ENCODE data around the gene WDR38.

Gene WDR38

DNA sequence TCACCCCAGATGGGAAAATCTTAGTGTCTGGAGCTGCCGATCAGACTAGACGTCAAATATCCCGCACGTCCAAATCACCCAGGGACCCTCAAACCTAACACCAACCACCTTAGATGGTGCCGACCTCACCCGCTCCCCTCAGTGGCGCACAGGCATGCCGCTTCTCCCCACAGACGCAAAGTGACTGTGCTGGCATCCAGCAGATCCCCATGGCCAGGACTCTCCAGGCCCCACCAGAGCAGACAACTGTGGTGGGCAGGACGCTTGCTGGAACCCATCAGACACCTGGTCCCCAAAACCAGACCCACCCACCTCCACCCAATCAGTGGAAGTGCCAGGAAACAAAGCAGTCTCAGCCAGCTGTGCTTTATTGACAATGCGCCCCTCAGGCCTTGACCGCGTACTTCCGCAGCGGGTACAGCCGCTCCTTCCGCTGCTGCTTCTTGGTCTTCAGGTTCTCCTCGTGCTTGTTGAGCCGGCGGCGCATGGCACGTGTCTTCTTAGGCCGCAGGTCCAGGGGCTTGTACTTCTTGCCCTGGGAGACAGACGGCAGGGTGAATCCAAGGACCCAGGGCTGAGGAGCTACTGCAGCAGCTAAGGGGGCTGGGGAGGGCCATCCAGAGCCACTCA, 4.4 kb downstream of the WDR38 start:
- DNase-seq (ENCODE audit: low read depth in 3 of 3, low spot score in 1 of 3): no peak

DNA sequence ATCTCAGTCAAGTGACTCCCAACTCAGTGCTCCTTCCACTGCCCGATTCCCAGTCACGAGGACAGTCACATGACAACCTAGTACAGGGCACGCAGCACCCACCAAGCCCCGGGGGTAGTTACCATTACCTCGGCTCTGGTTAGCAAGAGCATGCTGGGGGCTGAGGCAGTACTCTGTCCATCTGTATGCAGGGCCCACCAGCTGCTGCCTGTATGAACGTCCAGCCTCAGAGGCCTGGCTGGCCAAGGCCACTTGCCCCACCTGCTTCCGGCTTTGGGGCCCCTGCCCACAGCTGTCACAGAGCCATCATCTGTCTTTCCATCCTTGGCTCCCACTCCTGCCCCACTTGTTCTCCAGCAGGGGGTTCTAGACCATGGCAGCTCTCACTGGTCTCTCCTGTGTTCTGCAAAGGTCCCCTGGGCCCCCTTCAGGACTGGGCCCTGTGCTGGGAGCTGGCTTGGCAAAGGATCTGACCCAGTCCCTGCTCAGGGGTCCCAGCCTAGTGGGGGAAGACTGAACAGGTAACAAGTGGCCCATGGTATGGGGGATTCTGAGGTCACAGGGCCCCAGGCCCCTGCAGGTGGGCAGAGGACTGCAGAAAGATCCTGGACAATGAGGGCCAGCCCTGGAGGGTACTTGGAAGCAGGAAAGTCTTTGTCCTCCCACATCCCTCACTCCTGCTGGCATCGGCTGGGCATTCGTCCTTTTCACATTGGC, 5.2 kb downstream of the WDR38 start:
- no peak for DNase-seq (ENCODE audit: low read depth in 3 of 3, low spot score in 1 of 3)

DNA sequence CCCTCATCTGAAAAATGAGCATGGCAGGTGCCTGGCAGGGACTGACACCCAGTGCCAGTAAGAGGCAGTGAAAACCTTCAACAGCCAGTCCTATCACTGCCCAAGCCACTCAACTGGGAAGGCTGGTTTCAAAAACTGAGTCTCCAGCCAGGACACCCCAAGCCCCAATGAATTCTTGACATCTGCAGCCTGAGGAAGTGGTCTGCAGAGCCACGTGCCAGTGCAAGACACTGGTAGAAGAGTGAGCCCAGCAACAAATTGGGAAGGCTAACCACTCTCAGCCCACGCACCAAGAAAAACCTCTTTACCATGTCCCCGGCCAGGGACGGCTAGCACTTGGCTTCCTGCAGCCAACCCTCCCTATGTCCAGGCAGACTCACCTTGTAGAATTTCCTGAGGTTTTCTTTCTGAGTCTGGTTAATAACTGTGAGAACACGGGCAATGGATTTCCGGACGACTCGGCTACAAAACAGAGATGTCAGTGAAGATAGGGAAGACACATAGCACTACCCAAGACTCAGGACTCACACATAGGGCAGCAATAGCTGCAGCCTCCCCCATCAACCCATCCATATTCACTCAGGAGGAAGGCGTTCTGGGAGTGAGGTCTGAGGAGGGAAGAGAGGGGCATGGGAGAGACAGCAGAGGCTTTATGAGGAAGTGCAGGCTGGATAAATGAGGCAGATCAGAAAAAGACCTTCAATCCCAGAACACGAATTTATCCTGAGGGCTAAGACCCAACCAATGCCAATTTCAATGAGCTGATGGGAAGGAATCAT, 6.7 kb downstream of the WDR38 start:
- DNase-seq (ENCODE audit: low read depth in 3 of 3, low spot score in 1 of 3): no peak

DNA sequence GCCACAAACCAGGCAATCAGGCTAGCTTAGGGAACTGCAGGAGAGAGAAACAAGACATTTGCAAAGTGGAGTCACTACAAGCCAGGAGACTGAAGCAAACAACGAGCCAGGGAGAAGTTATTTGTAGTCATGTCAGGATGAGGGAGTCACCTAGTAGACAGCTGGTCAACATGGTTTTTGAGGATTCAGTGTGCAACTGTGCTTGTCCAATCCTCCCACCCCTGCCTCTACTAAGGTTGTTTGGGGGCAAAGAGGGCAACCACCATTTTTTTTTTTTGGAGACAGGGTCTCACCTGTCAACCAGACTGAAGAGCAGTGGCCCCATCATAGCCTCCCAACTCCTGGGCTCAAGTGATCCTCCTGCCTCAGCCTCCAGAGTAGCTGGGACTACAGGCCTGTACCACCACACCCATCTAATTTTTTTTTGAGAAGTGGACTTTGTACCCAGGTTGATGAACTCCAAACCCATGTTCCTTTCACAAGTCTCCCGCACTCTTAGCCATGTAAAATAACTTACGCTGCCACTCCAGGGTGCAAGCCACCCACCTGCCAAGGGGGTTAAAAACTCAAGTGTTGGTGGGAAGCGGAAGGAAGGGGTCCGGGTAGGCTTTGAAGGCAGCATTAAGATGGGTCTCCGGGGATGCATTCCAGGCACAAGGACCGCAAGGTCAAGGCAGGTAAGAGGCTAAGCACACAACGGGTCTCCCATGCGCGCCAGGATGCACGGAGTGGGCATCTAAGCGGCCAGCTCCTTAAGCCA, 7.5 kb downstream of the WDR38 start:
- no peak for DNase-seq (ENCODE audit: low read depth in 3 of 3, low spot score in 1 of 3)

DNA sequence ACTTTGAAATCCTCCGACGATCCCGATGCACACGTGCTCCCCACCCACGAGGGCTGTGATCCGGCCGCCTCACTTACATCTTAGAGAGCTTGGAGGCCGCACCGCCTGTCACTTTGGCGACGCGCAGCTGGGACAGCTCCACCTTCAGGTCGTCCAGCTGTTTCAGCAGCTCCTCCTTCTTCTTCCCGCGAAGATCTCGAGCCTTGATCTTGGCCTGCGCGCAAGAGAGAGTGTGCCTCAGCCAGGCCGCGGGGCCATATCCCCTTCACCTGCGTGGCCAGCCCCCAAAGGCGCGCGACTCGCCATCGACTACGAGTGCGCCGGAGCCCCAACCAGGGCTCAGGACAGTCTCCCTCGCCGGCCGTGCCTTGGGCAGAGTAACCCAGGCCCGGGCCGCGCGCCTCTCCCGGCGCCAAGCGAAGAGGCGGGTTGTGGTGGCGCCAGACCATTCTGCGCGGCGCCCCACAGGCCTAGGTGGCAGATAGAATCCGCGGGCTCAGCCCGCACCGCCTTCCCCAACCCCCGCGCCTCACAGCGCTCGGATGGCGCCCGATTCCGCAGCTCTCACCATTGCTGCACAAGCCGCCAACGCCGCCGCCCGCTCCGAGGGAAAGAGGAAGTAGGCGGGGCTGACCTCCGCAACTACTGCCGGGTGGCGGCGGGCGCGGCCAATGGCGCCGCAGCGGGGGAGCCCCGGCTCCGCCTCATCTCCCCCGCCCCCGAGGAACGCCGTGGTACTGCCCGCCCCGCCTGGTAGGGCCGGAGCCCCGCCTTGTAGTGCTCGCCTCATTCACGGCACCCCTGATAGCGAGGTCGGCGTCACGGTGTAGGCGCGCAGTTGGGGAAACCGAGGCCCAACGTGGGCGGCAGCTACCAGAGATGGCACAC, 8.3 kb downstream of the WDR38 start, which contains the start of the genes ARPC5L and RPL35:
TSS of gene ARPC5L (plus strand) at position 789 of the 888 bp plus-strand sequence. CDS start 7,161 bp downstream, outside the sequence.
TSS of gene RPL35 (minus strand) at position 616 of the 888 bp plus-strand sequence. CDS start at position 571, 45 bp downstream.
- peak; percentile 89 to 91 (median 91) for DNase-seq (ENCODE audit: low read depth in 3 of 3, low spot score in 1 of 3)

DNA sequence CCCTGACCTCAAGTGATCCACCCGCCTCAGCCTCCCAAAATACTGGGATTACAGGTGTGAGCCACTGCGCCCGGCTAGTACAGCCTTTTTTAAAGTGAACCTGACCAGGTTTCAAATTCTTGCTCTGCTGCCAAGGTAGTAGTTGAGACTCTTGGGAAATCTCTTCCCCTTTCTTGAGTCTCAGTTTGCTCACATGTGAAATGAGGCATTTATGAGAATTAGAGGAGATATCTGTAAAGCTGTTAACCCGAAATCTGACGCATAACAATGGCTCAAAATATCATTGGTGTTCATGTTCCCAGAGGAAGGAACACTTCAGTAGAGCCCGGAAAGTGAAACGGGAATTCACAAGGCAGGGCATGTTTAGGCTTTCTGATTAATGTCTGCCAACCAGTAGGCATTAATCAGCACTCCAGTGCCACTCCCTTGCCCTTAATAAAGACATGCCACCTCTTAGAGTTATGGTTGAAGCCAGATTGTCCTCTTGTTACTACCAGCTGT, 10.2 kb downstream of the WDR38 start:
- no peak for DNase-seq (ENCODE audit: low read depth in 3 of 3, low spot score in 1 of 3)

DNA sequence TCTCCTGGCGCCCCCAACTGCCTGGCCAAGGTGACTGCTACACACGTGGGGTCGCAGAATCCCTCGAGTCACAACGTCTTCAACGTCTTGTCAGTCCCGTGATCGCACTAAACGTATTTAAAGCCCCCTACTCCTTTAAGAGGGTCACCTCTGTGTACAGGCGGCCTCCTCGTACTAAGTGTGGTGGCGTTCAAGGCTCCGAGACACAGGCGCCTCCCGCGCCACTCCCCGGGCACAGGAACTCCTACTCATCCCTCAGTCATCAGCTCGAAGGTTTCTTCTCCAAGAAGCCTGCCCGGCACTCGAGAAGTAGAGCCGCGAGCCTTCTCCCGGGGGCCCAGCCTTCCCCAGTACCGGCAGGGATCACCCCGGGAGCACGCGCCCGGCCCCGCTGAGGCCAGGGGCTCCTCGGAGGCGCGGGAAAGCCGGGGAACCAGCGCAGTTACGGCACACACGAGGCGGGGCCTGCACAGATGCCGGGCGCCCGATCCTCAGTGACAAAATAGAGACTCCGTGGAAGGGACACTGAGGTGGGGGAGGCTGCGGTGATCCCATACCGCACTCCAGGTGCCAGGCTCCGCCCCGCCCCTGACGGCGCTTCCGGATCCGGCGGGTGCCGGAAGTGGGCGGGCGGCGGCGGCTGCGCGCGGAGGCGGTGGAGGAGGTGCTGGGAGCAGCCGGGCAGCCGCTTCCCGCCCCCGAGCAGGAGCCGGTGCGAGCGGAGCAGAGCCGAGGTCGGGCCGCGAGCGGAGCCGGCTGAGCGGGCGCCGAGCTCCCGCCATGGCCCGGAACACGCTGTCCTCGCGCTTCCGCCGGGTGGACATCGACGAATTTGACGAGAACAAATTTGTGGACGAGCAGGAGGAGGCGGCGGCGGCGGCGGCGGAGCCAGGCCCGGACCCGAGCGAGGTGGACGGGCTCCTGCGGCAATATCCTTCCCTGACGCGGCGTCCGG, 15.5 kb downstream of the WDR38 start:
- DNase-seq (ENCODE audit: low read depth in 3 of 3, low spot score in 1 of 3): peak; percentile 74 to 89 (median 77)

DNA sequence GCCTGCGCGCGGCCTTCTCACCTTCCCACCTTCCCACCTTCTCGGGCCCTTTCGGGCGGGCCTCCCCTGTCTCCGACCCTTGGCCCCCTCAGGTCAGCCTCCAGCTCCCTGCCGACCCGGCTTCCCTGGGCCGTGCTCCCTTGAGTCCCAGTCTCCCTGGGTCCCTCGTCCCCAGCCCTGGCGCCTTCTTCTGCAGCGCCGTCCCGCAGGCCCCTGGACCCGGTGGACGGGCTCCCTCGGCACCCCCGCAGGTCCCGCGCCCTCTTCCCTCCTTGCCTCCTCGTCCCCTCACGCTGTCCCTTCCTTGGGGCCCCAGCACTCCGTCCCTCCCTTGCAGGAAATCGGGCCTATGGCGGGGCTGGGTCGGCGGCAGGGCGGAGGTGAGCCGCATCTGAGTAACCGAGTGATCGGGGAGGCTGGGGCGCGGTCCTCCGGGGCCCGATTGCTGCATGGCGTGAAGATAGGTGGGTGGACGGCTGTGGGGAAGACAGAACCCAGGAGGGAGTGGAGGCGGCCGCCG, 16.3 kb downstream of the WDR38 start:
- DNase-seq (ENCODE audit: low read depth in 3 of 3, low spot score in 1 of 3): peak in 1 of 3 donors; percentile 41

DNA sequence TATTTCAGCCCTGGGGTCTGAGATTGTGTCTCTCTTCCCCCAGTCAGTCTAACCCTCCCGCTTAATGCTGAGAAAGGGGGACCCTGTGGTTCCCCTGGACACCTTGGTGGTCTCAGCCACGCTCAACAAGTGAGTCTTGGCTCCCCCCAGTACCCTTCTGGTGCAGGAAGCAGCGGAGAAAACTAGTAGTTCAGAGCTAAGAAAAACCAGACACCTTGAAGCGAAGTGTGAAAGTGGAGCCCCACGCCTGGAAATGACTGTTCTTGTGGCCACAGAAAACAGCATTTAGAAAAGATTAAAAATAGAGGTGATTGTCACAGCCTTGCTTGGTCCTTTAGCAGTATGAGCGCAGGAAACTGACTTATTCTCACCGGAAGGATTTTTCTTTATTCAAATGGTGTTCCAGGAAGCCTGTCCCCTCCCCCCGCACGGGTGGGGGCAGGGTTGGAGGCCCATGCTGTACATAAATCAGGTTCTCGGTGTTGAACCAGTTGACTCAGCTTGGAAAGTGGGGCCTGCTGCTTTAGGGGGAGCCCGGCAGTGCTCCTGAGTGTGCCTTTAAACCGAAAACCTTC, 16.8 kb downstream of the WDR38 start:
- peak; percentile 35 to 87 (median 47) for DNase-seq (ENCODE audit: low read depth in 3 of 3, low spot score in 1 of 3)

DNA sequence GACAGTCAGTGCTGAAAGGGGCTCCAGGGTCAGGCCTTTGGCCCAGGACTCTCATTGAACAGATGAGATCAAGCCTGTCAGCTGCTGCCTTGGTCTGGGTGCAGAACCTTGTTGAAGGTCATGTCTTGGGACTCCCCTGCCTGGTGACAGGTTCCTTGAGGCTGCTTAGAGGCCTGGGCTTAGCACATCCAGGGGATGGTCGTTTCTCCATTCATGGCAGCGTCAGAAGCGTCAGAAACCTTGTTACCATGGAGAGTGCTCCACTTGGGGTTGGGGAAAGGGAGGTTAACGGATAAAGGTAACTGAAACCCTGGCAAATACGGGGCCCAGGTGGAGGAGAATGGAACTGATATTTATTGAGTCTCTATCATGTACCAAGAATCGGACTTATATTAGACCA, 17.5 kb downstream of the WDR38 start:
- no peak for DNase-seq (ENCODE audit: low read depth in 3 of 3, low spot score in 1 of 3)

DNA sequence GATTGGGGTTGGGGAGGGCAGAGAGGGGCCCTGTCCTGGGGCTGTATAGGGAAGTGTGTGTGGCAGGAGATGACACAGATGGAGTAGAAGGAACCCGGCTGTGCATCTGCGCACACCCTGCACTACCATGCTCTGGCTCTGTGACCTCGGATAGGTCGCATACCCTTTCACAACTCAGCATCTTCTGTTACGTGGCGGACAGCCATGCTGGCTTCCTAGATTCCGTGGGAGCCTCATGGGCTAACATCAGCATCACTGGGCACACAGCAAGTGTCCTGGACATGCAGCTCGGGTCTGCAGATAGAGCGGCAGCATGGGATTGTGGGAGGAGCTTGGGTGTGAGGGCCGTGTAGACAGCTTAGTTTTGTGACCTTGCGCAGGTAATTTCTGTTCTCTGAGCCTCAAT, 17.9 kb downstream of the WDR38 start:
- DNase-seq (ENCODE audit: low read depth in 3 of 3, low spot score in 1 of 3): no peak

DNA sequence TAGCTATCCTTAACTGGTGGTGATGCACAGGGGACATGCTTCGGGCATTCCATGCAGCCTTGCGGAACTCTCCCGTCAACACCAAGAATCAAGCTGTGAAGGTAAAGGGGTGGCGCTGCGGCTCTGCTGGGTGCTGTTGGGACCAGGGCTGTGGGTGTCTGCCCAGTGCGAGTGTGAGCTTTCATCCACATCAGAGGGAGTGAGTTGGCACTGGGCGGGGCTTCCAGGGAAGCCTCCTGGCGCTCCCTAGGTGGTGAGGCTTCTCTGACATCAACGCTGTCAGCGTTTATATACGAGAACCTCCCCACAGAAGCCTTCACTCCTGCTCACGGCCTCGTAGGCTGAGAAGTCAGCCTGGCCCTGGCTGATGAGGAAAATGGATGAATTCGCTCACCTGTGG, 20.4 kb downstream of the WDR38 start:
- no peak for DNase-seq (ENCODE audit: low read depth in 3 of 3, low spot score in 1 of 3)

DNA sequence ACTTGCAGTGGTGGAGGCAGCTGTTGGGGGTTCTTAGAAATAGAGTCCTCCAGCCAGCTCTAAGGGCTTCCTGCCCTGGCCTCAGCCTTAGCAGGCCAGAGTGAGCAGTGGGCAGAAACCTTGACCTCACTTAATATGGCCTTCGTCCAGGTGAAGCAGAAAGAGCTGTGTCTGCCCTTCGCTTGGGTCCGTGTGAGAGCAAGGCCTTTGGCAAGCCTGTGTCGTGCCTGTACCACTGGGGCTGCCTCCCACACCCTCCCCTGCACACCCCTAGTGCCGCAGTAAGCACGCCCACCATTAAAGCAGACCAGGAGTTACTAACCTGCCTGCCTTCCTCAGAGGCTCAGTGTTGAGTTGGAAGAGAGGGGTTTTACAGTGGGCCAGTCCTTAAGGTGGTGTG, 22.2 kb downstream of the WDR38 start:
- DNase-seq (ENCODE audit: low read depth in 3 of 3, low spot score in 1 of 3): no peak

DNA sequence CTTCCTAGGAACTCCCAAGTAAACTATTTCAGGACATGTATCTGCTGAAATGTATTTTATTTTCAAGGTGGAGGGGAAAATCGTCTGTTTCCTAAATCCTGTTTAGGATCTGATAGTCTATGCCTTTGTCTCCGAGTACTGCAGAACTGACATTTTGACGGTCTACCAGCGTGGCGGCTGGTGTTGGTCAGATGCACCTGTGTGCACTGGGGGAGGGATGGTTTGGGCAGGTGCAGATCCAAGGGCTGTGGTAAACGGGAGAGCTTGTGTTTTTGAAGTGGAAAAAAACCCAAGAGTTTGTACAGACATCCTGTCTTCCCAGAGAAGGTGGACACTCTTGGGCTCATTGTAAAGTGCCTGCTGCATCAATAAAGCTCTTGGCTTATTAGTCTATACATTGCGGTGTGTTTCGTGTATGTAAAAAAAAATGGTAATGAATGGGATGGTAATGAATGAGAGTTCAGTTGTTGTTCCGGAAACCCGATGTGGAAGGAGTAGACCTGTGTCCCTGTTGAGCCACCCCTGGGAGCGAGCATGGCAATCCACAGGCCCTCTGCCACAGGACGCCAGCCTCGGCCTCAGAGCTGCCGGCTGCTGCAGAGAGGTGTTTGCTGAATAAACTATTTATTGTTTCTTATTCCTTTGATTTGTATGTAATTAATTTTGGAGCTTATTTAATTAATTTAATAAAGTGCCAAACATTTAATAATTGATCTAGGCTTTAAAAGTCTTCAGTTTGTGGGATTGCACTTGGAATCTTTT, 23.9 kb downstream of the WDR38 start:
- DNase-seq (ENCODE audit: low read depth in 3 of 3, low spot score in 1 of 3): no peak

DNA sequence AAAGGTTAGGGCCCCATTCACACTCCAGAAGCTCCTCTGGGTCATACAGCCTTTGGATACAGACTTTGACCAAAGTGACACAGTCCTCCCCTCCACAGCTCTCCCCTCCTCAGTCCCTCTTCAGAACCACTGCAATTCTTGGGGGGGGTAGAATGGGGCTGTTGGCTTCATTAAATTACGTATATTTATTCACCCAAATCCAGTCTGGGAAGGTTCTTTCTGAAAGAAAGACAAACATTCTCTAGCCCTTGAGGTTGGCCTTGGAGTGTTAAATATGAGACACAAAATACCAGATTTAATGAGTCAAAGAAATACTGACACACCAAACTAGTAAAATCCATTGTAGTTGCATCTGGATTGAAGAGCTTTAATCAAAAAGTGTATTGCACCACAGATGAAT, 24.8 kb downstream of the WDR38 start:
- no peak for DNase-seq (ENCODE audit: low read depth in 3 of 3, low spot score in 1 of 3)

DNA sequence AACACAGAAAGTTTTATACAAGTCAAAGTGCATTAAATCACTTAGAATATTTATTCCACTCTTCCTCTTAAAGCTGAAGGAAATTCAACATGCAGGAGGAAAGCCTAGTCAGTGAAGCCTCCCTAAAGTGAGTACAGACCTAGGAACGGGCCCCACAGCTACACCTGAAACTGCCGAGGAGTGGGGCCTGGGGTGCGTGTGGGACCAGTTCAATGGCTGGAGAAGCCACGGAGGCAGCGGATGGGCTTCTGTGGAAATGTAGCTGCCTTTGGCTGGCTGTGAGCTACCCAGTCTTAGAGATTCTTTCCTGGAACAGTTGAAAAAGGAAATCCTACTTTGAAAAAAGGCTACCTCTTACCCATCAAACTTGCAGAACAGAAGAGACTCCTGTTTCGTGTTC, 25.3 kb downstream of the WDR38 start:
- no peak for DNase-seq (ENCODE audit: low read depth in 3 of 3, low spot score in 1 of 3)

DNA sequence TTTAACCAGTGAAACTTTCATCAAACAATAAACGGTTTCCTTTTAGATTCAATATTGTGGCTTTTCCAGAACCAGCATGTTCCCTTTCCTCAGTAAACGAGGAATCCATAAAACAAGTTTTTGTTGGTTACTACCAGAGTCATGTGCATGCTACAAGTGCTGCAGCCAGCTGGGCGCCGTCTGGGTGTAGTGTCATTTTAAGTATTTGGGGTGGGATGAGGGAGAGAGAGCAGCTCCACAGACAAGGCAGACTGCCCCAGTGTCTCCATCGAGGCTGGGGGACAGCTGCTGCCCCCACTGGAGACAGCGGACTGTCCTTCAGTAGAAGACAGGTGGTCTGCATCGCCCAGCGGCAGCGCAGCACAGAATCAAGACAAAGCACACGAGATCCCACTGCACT, 26.0 kb downstream of the WDR38 start:
- DNase-seq (ENCODE audit: low read depth in 3 of 3, low spot score in 1 of 3): no peak

DNA sequence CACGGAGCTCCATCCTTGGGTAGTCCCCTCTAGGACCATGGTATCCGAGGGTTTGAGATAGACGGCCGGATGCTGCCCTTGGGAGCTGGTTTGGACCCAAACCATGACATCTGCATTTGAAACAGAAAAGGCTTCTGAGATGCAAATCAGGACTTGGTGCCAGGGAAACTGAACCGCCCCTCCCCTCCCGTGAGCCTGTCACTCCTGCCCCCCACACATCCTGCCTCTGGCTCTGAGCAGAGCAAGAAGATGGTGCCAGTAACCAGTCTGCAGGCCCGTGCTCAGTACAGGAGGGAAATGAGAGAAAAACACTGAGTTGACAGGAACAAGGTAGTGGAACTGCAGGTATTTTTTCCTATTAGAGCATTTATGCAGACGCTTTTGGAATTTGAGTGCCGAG, 27.2 kb downstream of the WDR38 start:
- DNase-seq (ENCODE audit: low read depth in 3 of 3, low spot score in 1 of 3): no peak

Measured in stimulated activated CD4-positive, alpha-beta T cell treated with anti-CD3 and anti-CD28 coated beads, TNF-alpha, amount 100 ng/mL, for 1 hour (primary cell).